GM13976 (cell line): ENCODE data around the gene LHX4.

ENCODE experiments used
- DNase-seq: peaks from one replicate; pipeline ENCODE4 v3.0.0; 2012; ENCODE audit warnings: low spot score
- in situ Hi-C: fragments of 300-500 bp; cut with MboI; formaldehyde crosslinking; loops from one replicate; pipeline ENCODE4 v1.12.0; 2022; ENCODE audit warnings: low sequenced_read_pairs, mixed read lengths, inconsistent platforms; ENCODE audit not compliant: unreplicated experiment
- TF ChIP-seq, protein P1 (sequence below): IDR thresholded peaks from 2 replicates; pipeline ENCODE4 v1.5.1; 2012; ENCODE audit warnings: borderline replicate concordance, mild to moderate bottlenecking; ENCODE audit not compliant: insufficient read depth; ENCODE audit errors: extremely low read depth, missing control alignments, control extremely low read depth

The LHX4 gene

GRCh38 chr1:180309338-180309737 lies 79.3 kb downstream of the LHX4 start:
- in situ Hi-C loops = no loop called here
- TF ChIP-seq, protein P1, sequence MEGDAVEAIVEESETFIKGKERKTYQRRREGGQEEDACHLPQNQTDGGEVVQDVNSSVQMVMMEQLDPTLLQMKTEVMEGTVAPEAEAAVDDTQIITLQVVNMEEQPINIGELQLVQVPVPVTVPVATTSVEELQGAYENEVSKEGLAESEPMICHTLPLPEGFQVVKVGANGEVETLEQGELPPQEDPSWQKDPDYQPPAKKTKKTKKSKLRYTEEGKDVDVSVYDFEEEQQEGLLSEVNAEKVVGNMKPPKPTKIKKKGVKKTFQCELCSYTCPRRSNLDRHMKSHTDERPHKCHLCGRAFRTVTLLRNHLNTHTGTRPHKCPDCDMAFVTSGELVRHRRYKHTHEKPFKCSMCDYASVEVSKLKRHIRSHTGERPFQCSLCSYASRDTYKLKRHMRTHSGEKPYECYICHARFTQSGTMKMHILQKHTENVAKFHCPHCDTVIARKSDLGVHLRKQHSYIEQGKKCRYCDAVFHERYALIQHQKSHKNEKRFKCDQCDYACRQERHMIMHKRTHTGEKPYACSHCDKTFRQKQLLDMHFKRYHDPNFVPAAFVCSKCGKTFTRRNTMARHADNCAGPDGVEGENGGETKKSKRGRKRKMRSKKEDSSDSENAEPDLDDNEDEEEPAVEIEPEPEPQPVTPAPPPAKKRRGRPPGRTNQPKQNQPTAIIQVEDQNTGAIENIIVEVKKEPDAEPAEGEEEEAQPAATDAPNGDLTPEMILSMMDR = no peak
- no peak for DNase-seq

GRCh38 chr1:180310095-180310494 lies 80.0 kb downstream of the LHX4 start:
- no peak for DNase-seq
- TF ChIP-seq, protein P1 = no peak
- in situ Hi-C loops = no loop called here

- DNase-seq = no peak
- TF ChIP-seq, protein P1 = no peak
- in situ Hi-C loops = no loop called here
These were observed 81.1 kb downstream of the LHX4 start for GRCh38 chr1:180311011-180311730.

DNA sequence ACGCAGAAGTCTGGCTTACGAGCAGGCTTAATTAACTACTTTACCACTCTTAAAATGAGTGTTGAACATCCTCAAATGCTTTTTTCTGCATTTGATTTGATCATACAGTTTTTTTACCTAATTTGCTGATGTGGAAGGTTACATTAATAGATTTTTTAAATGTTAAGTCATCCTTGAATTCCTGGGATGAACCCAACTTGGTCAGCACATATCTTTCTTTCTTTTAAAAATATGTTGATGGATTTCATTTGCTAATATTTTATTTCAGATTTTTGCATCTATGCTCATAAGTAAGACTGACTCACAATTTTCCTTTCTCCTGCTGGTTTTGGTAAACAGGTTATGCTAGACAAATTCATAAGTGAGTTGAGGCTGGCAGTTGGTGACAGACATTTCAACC lies 82.9 kb downstream of the LHX4 start:
- TF ChIP-seq, protein P1 = no peak
- in situ Hi-C loops = no loop called here
- no peak for DNase-seq

DNA sequence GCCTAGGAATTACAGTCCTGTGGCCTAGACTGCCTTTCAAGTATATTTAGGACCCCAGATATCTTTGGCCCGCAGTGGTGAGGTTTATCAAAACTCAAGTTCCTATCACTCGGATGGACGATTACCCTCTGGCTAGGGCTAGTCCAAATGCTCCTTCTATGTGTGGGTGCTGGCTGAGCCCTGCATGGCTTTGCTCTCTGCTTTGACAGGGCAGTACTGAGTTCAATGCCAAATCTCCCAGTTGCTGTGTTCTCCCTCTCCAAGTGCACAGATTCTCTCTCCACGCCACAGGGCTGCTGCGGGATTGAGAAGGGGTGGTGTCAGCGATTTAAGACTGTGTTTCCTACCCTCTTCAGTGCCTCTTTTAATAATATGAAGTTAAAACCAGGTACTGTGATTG lies 97.0 kb downstream of the LHX4 start:
- TF ChIP-seq, protein P1 = no peak
- in situ Hi-C loops = no loop called here

More for the DNA sequence above, 97.0 kb downstream of the LHX4 start:
- no peak for DNase-seq
